Daoy (cell line): ENCODE results near the gene HMCN2. TPM values are rescaled to one million over a fixed set of nuclear protein-coding genes. Genes with fewer than 3 reads are reported as not detected.

Source experiments
- DNase-seq: peaks from one replicate; pipeline ENCODE4 v3.0.0-alpha.2; 2015; ENCODE audit warnings: low read depth
- total RNA-seq: library from RNA; depleted of rRNA; stranded (reverse); fragments of >200 nt; shearing (Covaris generic); gene quantifications from 2 replicates; pipeline ENCODE4 v1.2.3, GENCODE V29; 2014

The HMCN2 gene
- total RNA-seq, 1 experiment from 2014 or later: 0.06 TPM

- DNase-seq: no peak
Measured at GRCh38 chr9:130448035-130448624, 182.6 kb downstream of the HMCN2 start.

- no peak for DNase-seq
Measured at GRCh38 chr9:130448771-130449603, 183.4 kb downstream of the HMCN2 start.

- DNase-seq: no peak
Measured at GRCh38 chr9:130450344-130451003, 184.9 kb downstream of the HMCN2 start.

GRCh38 chr9:130451004-130451390, 185.4 kb downstream of the HMCN2 start:
- DNase-seq: no peak

GRCh38 chr9:130451509-130452388, 186.2 kb downstream of the HMCN2 start:
- DNase-seq: peak; percentile 98

- no peak for DNase-seq
Measured at GRCh38 chr9:130452835-130453234, 187.3 kb downstream of the HMCN2 start.

GRCh38 chr9:130453487-130453886, 187.9 kb downstream of the HMCN2 start:
- DNase-seq: peak; percentile 51

GRCh38 chr9:130454096-130454811, 188.7 kb downstream of the HMCN2 start:
- DNase-seq: no peak

- no peak for DNase-seq
Measured at GRCh38 chr9:130454812-130455325, 189.3 kb downstream of the HMCN2 start.

GRCh38 chr9:130458027-130458803, 192.7 kb downstream of the HMCN2 start:
- DNase-seq: no peak

- no peak for DNase-seq
Measured at GRCh38 chr9:130458804-130459067, 193.2 kb downstream of the HMCN2 start.

GRCh38 chr9:130459151-130459550, 193.6 kb downstream of the HMCN2 start:
- no peak for DNase-seq

GRCh38 chr9:130459941-130460669, 194.5 kb downstream of the HMCN2 start:
- no peak for DNase-seq

- DNase-seq: peak; percentile 72
Measured at GRCh38 chr9:130461218-130461630, 195.7 kb downstream of the HMCN2 start.

- no peak for DNase-seq
Measured at GRCh38 chr9:130461731-130462130, 196.2 kb downstream of the HMCN2 start.

- no peak for DNase-seq
Measured at GRCh38 chr9:130462685-130463540, 197.4 kb downstream of the HMCN2 start.

- no peak for DNase-seq
Measured at GRCh38 chr9:130463763-130464745, 198.5 kb downstream of the HMCN2 start.
